GM18508 (cell line): Measurements from ENCODE around the gene INKA2.

Experiments
- ATAC-seq: cut with Tn5 transposase; IDR thresholded peaks from one replicate; pipeline ENCODE4 v1.9.1; 2021; ENCODE audit warnings: moderate number of reproducible peaks; ENCODE audit not compliant: insufficient read depth, unreplicated experiment

INKA2 gene

GRCh38 chr1:111707906-111708305 lies 31.3 kb downstream of the INKA2 start:
- ATAC-seq = no peak

GRCh38 chr1:111706921-111707320 lies 32.3 kb downstream of the INKA2 start:
- no peak for ATAC-seq

GRCh38 chr1:111705841-111706240 lies 33.4 kb downstream of the INKA2 start:
- no peak for ATAC-seq

- ATAC-seq = no peak
Measured at GRCh38 chr1:111704776-111705175, 34.4 kb downstream of the INKA2 start.

- ATAC-seq = no peak
Measured at GRCh38 chr1:111704240-111704639, 35.0 kb downstream of the INKA2 start.

- no peak for ATAC-seq
Measured at GRCh38 chr1:111702504-111703050, 36.6 kb downstream of the INKA2 start.

- no peak for ATAC-seq
Measured at GRCh38 chr1:111699268-111699667, 39.9 kb downstream of the INKA2 start.

- no peak for ATAC-seq
Measured at GRCh38 chr1:111696330-111696729, 42.9 kb downstream of the INKA2 start.

GRCh38 chr1:111695801-111696200 lies 43.4 kb downstream of the INKA2 start:
- ATAC-seq = no peak

- ATAC-seq = no peak
Measured at GRCh38 chr1:111691886-111692285, 47.3 kb downstream of the INKA2 start.

GRCh38 chr1:111690306-111690617 lies 48.9 kb downstream of the INKA2 start:
- no peak for ATAC-seq
